ENCODE results near the gene ESPNL.
A peak's percentile ranks its signal among the peaks of the same experiment; 100 is the strongest.

ESPNL gene

DNA sequence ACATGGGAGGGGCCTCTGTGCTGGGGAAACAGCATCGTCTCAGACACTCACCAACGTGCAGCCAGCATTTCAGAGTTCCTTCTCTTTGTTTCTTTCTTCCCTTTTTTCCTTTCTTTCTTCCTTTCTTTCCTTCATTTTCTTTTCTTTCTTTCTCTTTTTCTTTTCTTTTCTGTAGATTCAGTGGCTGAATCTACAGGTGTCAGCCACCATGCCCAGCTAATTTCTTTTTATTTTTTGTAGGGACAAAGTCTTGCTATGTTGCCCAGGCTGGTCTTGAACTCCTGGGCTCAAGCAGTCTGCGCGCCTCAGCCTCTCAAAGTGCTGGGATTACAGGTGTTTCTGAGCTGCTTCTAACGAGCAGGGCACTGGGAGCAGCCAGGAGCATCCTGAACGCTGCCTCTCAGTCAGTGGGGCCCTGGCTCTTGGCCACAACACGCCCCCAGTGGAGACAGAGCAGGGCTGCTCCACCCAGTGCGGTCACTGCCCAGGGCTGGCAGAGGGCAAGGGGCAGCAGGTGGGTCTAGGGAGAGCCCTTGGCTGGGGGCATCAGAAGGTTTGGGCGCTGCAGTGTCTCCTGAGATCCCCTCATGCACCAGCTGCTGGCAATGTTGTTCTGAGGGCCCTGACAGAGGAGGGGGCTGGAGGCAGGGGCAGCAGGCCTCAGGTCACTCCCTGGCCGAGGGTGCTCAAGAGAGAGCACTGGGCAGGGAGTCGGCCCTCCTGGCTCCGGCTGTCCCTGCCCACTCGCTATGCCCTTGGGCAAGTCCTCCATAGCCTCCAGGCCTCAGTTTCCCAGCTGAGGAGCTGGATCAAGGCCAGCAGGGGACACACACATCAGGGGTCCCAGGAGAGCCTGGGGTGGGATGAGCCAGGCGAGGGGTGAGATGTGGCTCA is 33.6 kb downstream of the ESPNL start:
- no peak for DNase-seq
- in situ Hi-C loops (cut with HindIII; ENCODE audit: low pct_ligation_motif_present, low pct_unique_long_range_greater_than_20kb, low sequenced_read_pairs), result no loop called here

DNA sequence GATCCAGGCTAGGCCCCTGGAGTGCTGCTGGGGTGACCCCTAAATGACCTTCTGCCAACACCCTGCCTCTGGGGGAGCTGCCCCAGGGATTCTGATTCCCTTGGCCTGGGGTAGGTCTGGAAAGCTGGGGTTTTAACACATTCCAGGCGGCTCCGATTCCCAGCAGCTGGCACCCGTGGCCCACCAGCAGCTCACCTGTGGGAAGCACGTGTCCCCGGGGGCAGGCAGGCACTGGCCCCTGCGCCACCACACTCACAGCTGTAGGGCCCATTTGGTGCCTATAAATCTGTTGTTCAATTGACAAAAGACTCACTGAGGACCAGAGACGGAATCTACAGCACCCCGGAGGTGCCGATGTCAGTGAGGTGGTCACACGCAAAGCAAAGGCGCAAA is 34.2 kb downstream of the ESPNL start:
- in situ Hi-C loops (cut with HindIII; ENCODE audit: low pct_ligation_motif_present, low pct_unique_long_range_greater_than_20kb, low sequenced_read_pairs), result no loop called here
- no peak for DNase-seq

DNA sequence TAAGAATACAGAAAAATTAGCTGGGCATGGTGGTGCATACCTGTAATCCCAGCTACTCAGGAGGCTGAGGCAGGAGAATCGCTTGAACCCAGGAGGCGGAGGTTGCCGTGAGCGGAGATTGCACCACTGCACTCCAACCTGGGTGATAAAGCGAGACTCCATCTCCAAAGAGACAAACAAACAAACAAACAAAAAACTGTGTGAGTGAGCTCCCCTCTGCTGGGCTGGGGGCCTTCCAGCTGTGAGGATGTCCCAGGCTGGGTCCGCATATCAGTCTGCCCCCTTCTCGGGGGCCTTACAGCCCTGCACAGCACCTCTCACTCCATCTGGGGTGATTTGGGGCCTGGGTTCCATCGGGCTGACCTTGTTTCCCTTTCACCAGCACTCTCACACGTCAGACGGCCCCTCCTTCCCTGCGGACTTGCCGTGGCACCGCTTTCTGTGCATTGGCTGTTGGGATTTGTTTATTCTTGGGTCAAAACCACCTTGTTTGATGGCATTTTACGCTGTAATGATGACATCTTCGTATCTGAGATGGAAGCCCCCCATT is 35.5 kb downstream of the ESPNL start:
- in situ Hi-C loops (cut with HindIII; ENCODE audit: low pct_ligation_motif_present, low pct_unique_long_range_greater_than_20kb, low sequenced_read_pairs), result no loop called here

DNA sequence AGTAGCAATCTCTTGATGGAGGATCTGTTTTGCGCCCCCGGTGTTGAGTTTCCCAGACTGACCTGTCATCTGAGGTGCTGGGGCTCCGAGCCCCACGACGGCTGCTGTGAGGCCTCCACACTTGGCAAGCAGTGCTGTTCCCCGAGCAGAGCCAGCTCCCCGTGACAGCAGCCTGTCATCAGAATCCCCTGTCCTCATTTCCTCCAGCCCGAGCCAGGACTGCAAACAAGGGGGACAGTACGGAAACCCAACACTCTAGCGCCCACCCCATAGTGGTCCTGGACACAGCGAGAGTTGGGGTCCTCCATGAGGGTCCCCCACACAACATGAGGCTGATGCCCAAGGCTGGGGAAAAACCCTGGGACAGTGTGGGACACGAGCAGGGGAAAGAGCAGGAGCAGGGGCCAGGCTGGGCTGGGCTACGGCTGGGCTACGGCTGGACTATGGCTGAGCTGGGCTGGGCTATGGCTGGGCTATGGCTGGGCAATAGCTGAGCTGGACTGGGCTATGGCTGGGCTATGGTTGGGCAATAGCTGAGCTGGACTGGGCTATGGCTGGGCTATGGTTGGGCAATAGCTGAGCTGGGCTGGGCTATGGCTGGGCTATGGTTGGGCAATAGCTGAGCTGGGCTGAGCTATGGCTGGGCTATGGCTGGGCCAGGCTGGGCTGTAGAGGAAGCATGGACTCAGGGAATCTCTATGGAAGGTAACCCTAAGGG is 36.8 kb downstream of the ESPNL start:
- in situ Hi-C loops (cut with HindIII; ENCODE audit: low pct_ligation_motif_present, low pct_unique_long_range_greater_than_20kb, low sequenced_read_pairs), result no loop called here

More for the DNA sequence above, 35.5 kb downstream of the ESPNL start:
- no peak for DNase-seq

DNA sequence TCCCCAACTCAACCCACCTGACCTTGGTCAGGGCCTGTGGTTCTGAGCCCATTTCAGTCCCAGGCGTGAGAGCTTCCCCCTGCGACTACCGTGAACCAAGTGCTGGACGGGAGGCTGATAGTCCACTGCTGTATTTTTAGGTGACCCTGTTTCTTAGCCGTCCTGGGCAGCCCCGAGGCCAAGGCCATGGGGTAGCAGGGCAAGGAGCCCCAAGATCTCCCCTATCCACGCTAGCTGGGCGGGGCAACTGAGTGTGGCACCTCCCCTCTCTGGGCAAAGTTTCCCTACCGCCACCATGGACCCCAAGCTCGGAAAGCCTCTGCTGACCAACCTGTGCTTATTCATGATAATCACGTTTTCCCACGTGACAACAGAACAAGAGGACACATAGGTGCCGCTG is 37.7 kb downstream of the ESPNL start:
- in situ Hi-C loops (cut with HindIII; ENCODE audit: low pct_ligation_motif_present, low pct_unique_long_range_greater_than_20kb, low sequenced_read_pairs), result no loop called here
- no peak for DNase-seq

More for the DNA sequence above, 36.8 kb downstream of the ESPNL start:
- no peak for DNase-seq

DNA sequence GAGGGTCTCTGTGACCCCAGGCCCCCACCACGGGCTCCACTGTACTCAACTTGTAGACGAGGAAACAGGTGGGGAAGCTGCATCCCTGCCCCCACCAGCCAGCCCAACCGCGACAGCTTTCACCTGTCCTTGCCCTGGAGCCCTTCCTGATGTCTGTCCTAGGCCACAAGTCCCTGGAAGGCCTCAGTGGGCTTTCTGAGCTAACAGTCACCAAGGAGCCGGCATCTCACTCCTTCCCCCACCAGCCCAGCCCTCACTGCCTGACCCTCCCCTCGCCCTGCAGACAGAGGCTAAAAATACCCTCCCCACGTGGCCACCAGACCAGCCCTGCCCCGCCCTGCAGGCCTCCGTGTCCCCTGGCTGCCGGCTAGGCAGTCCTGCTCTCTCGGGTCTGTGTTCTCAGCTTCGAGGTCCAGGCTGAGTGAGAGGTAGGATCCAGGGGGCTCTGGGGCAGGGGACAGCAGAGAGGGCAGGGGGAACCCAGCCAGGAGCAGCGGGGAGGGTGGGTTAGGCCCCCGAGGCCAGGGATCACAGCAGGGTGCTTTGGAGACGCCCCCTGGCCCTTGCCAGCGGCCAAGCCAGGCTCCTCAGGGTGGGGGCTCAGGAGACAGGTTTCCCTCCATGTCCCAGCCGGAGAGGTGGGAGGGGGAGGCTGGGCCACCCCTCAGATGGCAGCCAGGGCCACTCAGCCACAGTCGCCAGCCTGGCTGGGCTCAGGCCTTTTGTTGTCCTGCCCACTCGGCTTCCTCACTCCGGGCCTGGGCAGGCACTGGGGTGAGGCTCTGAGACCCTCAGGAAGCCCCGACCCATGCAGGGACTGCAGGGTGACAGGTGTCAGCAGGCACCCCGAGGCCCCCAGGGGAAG is 38.4 kb downstream of the ESPNL start, which contains the start of gene KLHL30:
Gene KLHL30, plus strand, starts transcription at position 338 of the 865 bp plus-strand sequence. CDS start 2,087 bp downstream, outside the sequence.
- in situ Hi-C loops (cut with HindIII; ENCODE audit: low pct_ligation_motif_present, low pct_unique_long_range_greater_than_20kb, low sequenced_read_pairs), result no loop called here
- DNase-seq, result no peak

DNA sequence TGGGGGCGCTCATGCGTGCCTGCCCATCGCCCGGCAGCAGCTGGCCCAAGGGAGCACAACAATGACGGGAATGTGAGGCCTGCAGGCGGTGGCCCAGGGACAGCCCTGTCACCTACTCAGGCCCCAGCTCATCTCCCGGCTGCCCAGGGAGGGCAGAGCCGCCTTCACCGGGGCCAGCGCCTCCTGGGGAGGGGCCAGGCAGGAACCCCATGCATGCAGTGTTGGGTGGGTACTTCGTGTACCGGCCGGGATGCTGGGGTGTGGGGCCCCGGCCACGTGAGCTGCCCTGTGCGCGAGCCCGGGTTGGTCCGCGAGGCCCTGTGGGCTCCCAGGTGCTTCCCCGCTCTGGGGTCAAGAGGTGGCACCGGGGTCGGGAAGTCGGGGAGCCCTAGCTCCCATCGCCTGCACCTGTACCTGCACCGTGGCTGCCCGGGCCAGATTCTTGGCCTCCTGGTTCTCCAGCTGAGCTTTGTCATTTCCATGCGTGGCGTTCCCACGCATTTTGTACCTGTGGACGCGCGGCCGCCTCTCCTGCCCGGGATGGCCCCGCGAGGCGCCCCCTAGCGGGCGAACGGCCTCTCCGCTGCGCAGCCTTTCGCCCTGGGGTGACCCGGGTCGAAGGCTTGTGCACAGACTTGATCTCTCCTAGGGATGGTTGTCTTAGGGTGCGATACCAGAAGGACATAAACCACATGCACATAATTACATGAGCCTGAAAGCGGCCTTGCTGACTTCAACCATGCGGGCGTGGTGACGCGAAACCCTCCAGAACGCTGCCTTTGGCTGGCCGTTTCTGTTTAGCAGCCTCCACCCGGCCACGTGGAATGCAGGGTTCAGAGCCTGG is 39.3 kb downstream of the ESPNL start:
- no peak for DNase-seq
- in situ Hi-C loops (cut with HindIII; ENCODE audit: low pct_ligation_motif_present, low pct_unique_long_range_greater_than_20kb, low sequenced_read_pairs), result no loop called here

DNA sequence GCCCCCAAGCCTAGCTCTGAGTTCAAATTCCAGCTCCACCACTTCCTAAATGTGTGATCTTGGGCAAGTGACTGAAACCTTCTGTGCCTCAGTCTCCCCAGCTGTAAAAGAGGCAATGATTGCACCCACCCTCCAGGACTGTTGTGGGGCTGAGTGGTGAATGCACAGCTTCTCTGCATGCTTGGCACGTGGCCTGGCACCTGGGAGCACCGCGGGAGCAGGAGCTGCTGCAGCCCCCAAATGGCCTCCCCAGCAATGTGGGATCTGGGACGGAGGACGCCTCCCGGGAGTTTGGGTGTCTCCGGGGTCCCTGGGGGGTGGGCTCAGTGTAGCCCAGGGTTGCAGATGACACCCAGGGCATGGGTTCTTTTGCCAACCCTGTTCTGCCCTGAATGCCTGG is 39.9 kb downstream of the ESPNL start:
- no peak for DNase-seq
- in situ Hi-C loops (cut with HindIII; ENCODE audit: low pct_ligation_motif_present, low pct_unique_long_range_greater_than_20kb, low sequenced_read_pairs), result no loop called here

DNA sequence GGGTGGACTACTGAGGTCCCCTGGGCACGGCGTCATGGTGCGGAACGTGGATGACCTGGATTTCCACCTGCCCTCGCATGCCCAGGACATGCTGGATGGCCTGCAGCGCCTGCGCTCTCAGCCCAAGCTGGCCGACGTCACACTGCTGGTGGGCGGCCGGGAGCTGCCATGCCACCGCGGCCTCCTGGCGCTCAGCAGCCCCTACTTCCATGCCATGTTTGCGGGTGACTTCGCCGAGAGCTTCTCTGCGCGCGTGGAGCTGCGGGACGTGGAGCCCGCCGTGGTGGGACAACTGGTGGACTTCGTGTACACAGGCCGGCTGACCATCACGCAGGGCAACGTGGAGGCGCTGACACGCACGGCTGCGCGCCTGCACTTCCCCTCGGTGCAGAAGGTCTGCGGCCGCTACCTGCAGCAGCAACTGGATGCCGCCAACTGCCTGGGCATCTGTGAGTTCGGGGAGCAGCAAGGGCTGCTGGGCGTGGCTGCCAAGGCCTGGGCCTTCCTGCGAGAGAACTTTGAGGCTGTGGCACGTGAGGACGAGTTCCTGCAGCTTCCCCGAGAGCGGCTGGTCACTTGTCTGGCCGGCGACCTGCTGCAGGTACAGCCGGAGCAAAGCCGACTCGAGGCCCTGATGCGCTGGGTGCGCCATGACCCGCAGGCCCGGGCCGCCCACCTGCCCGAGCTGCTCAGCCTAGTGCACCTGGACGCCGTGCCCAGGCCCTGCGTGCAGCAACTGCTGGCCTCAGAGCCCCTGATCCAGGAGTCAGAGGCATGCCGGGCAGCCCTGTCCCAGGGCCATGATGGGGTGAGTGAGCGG is 40.8 kb downstream of the ESPNL start:
- no peak for DNase-seq
- in situ Hi-C loops (cut with HindIII; ENCODE audit: low pct_ligation_motif_present, low pct_unique_long_range_greater_than_20kb, low sequenced_read_pairs), result no loop called here

DNA sequence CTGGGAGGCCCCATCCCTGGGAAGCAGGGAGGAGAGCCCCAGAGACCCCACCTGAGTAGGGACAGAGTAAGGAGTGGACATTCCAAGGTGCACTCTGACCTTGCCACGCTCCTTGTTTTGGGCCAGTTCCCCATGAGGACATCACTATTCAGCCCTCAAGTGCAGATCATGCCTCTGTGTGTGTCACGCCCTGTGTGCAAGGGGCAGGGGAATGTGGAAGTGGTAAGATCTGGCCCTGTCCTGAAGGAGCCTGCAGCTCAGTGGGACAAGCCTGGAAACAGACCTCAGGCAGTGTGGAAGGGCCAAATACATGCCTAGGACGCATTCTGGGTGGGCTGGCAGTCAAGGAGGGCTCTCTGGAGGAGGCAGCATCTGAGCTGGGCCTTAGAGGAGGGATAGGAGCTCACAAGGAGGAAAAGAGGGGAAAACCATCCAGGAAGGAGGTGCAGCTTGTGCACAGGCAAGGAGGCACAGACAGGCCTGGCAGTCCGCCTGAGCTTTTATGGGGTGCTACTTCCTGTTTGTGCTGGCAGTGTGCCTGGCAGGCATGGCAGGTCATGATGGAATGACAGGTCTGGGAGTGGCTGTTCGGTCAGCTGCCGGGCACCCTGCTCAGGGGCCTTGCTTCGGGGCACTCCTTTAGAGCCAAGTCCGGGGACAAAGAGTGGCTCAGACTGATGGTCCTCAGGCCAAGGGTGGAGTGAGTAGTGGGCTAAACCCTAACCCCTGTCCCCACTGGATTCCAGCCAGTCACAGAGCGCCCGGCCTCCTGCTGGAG is 41.6 kb downstream of the ESPNL start:
- in situ Hi-C loops (cut with HindIII; ENCODE audit: low pct_ligation_motif_present, low pct_unique_long_range_greater_than_20kb, low sequenced_read_pairs), result no loop called here
- peak; percentile 78 for DNase-seq

DNA sequence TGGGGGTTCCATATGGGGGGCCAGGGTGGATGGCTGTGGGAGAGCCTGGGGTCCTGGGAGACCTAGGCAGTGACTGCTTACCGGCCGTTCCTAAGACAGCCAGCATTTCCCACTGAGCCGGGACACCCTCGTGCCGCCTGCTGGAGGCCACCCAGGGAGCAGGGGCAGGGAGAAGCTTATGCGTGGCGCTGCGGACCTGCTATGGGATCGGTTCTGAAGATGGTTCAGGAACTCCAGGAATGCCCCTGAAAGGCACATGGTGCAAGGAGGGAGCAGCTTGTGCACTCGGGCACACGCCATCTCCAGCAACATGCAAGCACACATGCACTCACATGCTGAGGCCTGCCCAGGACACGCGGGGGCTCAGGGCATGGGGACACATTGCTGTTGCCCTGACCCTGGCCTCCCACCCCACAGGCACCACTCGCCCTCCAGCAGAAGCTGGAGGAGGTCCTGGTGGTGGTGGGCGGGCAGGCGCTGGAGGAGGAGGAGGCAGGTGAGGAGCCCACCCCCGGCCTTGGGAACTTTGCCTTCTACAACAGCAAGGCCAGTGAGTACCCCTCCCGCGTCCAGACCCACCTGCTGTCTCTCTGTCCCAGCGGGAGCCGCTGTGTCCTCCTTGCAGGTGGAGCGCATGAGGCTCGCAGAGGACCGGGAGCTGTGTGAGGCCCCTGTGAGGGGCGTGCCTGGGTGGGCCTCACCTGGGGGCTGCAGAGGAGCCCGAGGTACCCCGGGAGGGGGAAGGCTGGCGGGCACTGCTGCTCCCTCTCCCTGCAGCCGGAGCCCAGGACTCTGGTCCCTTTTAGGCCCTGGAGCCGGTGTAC is 42.5 kb downstream of the ESPNL start:
- in situ Hi-C loops (cut with HindIII; ENCODE audit: low pct_ligation_motif_present, low pct_unique_long_range_greater_than_20kb, low sequenced_read_pairs), result no loop called here
- peak; percentile 42 for DNase-seq

DNA sequence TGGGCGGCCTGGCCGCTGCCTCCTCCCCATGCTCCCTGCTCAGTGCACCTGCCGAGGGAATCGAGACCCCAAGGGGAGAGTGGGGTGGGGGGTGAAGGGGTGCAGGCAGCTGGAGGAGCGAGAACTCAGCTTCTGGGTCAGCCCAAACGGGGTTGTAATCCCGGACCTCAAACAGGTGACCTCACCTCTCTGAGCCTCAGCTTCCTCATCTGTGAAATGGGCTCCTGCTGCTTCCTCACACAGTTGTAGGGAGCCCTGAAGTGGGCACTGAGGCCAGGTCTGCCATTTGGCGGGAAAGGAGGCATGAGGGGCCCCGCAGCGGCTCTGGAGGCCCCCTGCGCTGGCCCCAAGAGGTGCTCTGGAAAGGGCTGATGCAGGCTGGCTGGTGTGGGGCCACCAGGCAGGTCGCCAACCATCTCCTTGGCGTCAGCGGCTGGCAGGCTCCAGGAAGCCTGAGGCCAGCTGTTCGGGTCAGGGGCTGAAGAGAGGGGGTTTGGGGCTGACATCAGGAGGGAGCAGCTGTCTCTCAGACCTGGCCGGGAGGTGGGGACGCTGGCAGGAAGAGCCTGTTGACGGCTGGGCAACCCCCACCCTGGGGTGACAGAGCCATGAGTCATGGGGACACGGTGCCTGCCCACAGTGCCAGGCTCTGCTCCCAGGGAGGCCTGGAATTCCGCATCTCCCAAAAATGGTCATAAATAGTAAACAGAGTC is 43.3 kb downstream of the ESPNL start:
- peak; percentile 88 for DNase-seq
- in situ Hi-C loops (cut with HindIII; ENCODE audit: low pct_ligation_motif_present, low pct_unique_long_range_greater_than_20kb, low sequenced_read_pairs), result no loop called here

DNA sequence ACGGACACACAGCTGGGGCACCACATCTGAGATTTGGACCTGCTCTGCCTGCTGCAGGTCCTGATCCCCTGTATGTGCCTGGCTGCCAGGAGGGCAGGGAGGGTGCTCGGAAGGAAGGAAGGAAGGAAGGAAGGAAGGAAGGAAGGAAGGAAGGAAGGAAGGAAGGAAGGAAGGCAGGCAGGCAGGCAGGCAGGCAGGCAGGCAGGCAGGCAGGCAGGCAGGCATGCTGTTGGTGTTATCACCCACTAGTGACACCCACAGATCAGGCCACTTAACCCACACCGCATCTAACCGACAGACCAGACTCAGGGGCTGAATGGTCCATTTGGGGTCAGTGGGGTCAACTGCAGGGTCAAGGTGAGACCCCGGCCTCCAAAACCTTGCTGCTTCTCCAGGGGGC is 44.1 kb downstream of the ESPNL start:
- DNase-seq, result no peak
- in situ Hi-C loops (cut with HindIII; ENCODE audit: low pct_ligation_motif_present, low pct_unique_long_range_greater_than_20kb, low sequenced_read_pairs), result no loop called here

DNA sequence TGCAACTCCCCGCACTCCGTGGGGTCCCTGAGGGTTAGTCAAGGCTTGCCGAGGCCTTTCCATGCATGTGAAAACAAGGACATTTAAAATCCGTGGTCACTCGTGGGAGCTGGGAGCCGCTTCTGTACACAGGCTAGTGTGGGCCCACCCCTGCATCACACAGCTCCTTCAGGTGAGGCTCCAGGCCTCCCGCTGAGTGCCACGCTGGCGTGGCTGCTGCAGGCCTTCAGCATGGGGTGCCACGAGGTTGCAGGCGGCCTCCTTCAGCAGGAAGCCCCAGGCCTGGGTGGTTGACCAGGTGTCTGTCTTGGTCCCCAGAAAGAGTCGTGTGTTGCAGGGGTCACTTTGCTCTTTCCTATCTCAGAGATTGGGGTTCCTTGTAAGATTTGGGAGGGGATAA is 44.9 kb downstream of the ESPNL start:
- no peak for DNase-seq
- in situ Hi-C loops (cut with HindIII; ENCODE audit: low pct_ligation_motif_present, low pct_unique_long_range_greater_than_20kb, low sequenced_read_pairs), result no loop called here

DNA sequence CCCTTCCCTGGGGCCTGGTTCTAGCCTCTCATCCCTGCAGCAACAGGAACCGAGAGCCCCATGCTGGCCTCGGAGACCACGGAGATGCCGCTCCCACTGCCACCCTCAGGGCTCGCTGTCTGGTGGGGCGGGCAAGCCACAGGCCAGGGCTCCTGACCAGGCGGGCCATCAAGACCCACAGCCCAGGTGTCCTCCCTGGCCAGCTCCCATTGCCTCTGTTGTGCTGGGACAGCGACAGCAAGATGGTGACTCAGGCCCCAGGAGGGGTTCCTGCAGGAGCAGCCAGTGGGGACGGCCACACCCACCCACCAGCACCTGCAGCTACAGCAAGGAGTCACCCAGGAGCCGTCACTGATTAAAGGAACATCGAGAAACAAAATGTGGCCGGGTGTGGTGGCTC is 45.7 kb downstream of the ESPNL start:
- no peak for DNase-seq
- in situ Hi-C loops (cut with HindIII; ENCODE audit: low pct_ligation_motif_present, low pct_unique_long_range_greater_than_20kb, low sequenced_read_pairs), result no loop called here

Data from ACHN (cell line).